ENCODE data around the gene EFL1.

DNA sequence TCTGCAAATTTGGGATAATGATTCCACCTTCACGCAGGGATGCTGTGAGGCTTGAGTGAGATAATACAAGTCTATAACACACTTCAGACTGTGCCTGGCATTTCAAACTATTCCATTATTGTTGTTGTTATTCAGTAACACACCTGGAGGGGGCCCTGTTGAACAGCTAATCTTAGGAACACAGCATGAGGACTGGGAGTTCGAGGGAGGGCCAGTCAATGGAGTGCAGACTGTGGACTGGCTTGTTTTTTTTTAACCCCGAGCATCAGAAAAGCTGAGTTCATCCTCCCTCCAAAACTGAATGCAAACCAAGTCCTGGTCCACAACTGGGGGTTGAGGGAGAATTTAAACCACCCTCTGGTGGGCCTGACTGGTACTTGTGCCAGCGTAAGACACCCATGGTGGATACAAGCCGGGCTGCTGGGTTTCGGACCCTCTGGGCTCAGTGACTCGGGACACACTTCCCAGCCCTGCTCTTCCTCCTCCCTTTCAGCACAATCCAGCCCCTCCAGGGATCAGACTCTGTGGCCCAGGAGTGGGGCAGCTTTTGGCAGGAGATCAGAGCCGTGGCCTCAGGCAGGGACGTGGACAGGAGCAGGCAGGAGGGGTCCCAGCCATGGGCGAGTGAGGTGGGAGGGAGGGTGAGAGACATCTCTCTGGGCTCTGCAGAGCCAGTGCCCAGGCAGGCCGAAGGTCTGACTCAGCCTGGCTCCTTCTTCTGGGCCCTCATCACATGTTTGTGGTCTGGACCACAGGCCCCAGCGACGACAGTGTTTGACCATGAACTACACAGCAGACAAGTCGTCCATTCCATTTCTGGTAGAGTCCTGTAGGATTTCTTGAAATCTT lies 180.4 kb downstream of the EFL1 start:
- peak; percentile 70 to 83 for TF ChIP-seq CTCF (conservative IDR thresholded peaks at IDR 0.05; ENCODE audit: low read depth in 2 of 2)
- TF ChIP-seq POLR2AphosphoS5 (IDR thresholded peaks at IDR 0.05; ENCODE audit: low read depth), result no peak
- no peak for TF ChIP-seq EZH2 (IDR thresholded peaks at IDR 0.05; ENCODE audit: low read depth, unreplicated experiment)
- no peak for TF ChIP-seq REST (IDR thresholded peaks at IDR 0.05; ENCODE audit: unreplicated experiment)
- no peak for TF ChIP-seq EZH2phosphoT487 (IDR thresholded peaks at IDR 0.05; ENCODE audit: unreplicated experiment)
- no peak for TF ChIP-seq ZNF462 (CRISPR knock-in tag; IDR thresholded peaks at IDR 0.05)
- TF ChIP-seq ZNF331 (CRISPR knock-in tag; IDR thresholded peaks at IDR 0.05; ENCODE audit: low read depth), result no peak
- TF ChIP-seq CREB1 (CRISPR knock-in tag; IDR thresholded peaks at IDR 0.05; ENCODE audit: low read depth), result no peak

Data from GM23338 (cell line).